GM12864 (cell line): ENCODE data around the gene CNMD.

ENCODE experiments used
- DNase-seq: peaks from one replicate; pipeline ENCODE4 v3.0.0-alpha.2; 2011; ENCODE audit warnings: low read depth
- H3K4me3 ChIP-seq: 2 replicates; pipeline ENCODE4 v1.5.1; 2011; ENCODE audit warnings: mild to moderate bottlenecking, low read depth, low read length, control low read depth
- CTCF ChIP-seq: IDR thresholded peaks from 2 replicates; pipeline ENCODE4 v1.5.1; 2011; ENCODE audit warnings: low read depth, mild to moderate bottlenecking, moderate library complexity, low read length, control low read depth, inconsistent platforms; ENCODE audit errors: missing control alignments

The CNMD gene

DNA sequence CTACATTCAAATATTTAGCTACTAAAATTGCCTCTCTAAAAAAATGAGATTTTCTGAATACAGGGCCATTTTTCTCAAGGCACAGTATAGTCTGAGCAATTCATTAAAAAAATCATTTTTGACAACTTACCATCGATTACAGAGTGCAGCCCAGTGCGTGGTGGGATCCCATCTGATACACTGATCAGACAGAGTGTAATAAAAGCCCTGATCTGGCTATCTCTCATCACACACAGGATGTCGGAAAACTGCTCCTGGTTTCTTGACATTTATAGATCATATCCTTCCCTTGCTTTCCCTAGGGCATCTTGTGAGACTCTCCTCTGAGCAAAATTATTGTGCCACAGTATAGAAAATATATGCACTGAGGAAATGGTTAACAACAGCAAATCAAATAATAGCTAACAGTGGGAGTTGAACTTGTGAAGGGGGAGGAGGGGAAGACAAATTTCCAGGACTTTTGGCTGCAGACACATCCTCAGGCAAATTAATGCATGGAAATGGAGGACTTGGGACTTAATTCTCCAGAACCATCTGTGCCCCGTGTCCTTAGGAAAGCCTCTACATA, 28.4 kb upstream of the CNMD start:
- DNase-seq: no peak
- no peak for TF ChIP-seq CTCF
- H3K4me3 ChIP-seq: no peak overlapping the region

- no peak for DNase-seq
- H3K4me3 ChIP-seq: no peak overlapping the region
- TF ChIP-seq CTCF: no peak
Measured at GRCh38 chr13:52765611-52766390, 26.2 kb upstream of the CNMD start.

GRCh38 chr13:52760077-52760476, 20.5 kb upstream of the CNMD start:
- no peak for TF ChIP-seq CTCF
- no peak for DNase-seq
- no peak overlapping the region for H3K4me3 ChIP-seq

- DNase-seq: no peak
- H3K4me3 ChIP-seq: no peak overlapping the region
- no peak for TF ChIP-seq CTCF
Measured at GRCh38 chr13:52758114-52758513, 18.5 kb upstream of the CNMD start.

GRCh38 chr13:52751196-52751595, 11.6 kb upstream of the CNMD start:
- H3K4me3 ChIP-seq: no peak overlapping the region
- DNase-seq: no peak
- no peak for TF ChIP-seq CTCF

DNA sequence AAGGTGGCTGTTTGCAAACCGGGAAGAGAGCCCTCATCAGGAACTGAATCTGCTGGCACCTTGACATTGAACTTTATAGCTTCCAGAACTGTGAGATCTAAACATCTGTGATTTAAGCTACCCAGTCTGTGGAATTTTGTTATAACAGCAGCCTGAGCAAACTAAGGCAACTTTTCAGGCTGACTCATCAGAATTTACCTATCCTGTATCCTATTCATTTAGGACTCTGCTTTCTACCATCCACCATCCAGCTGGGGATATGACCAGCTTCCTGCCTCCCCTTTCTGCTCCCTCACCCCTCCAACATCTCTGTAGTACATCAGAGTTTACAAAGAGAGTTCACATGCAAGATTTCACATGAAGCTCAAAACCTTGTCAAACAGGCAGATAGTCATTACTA, 11.1 kb upstream of the CNMD start:
- DNase-seq: no peak
- no peak for TF ChIP-seq CTCF
- no peak overlapping the region for H3K4me3 ChIP-seq

DNA sequence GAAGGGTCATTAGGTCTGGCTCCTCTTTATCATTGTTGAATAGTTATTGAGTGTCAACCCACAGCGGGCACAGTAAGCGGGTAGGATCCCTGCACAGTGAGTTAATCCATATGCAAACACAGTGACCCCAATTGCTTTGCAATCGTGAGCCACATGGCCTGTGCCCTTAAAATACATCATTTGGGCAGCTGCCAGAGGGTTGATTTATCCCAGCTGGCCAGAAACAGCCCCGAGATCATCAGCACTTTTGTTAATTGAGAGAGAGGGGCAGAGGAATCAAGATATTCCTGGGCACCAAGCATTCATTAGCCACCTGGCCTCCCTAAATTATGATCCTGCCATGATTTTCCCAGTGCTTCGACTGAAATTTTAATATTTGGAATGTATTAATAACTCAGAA, 9.8 kb upstream of the CNMD start:
- TF ChIP-seq CTCF: no peak
- no peak for DNase-seq
- H3K4me3 ChIP-seq: no peak overlapping the region
